ENCODE results near the gene EFCAB6. TPM values are rescaled to one million over a fixed set of nuclear protein-coding genes. Genes with fewer than 3 reads are reported as not detected.

The EFCAB6 gene
- total and polyA plus RNA-seq, 2 donors (not counting 3 experiments of a cell fraction or from before 2014, with no cell fraction given), result 0.07 to 0.31 TPM

DNA sequence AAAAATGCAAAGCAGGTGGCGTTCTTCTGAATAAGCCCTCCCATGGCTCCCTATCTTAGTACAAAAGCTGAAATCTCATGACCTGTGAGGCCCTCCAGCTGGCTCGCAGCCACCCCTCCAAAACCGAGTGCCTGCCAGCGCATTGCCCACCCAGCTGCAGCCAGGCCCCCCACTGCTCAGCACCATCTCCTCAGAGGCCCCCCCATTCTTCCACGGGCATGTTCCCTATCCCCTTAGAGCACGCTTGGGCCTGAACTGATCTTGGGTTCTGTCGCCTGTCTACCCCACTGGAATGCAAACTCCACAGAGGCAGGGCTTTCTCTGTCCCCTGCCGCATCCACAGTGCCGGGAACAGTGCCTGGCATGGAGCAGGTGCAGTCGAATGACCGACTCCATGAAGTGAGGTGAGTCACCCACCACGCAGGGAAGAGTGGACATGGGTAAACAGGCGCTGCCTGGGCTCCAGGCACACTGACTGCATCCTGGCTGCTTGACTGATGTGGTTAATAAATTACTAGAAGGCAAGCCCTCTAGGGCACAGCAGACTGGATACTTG lies 11.3 kb upstream of the EFCAB6 start:
- H2AFZ ChIP-seq (ENCODE audit: low read depth, low read length), result no peak overlapping the region
- no peak overlapping the region for H3K4me2 ChIP-seq (ENCODE audit: insufficient read depth, low read length)
- no peak for DNase-seq (ENCODE audit: low read depth, low spot score)
- no peak overlapping the region for H3K4me3 ChIP-seq (replicated peaks in 1 of 3; ENCODE audit: insufficient read depth in 1 of 3, low read depth in 1 of 3, low read length in 3 of 3)
- BruUV-seq (replicated peaks), result no TSS peak
- H4K20me1 ChIP-seq (replicated peaks; ENCODE audit: control insufficient read depth, extremely low read depth, insufficient read depth, low read length), result no peaks in the 10 kb centered on the region
- H3K9me1 ChIP-seq (replicated peaks; ENCODE audit: control insufficient read depth, extremely low read depth, insufficient read depth, low read length), result no peaks in the 10 kb centered on the region
- POLR2A ChIA-PET, result no interaction called here
- H3K9me3 ChIP-seq (replicated peaks; ENCODE audit: control insufficient read depth, insufficient read depth, low read length), result no peaks in the 10 kb centered on the region
- TF ChIP-seq JUN (IDR thresholded peaks at IDR 0.05; ENCODE audit: borderline replicate concordance, insufficient read depth, insufficient read length, low read depth) (no peak), GATA2 (IDR thresholded peaks at IDR 0.05; ENCODE audit: insufficient read depth, insufficient read length, low read depth, low read length) (no peak), EZH2 (IDR thresholded peaks at IDR 0.05; ENCODE audit: borderline replicate concordance, low read depth, low read length, severe bottlenecking) (no peak), POLR2A (IDR thresholded peaks at IDR 0.05; ENCODE audit: low read depth, low read length) (no peak), POLR2AphosphoS5 (IDR thresholded peaks at IDR 0.05; ENCODE audit: insufficient read depth, low read depth, low read length) (no peak), FOS (IDR thresholded peaks at IDR 0.05; ENCODE audit: borderline replicate concordance, insufficient read depth, low read length) (no peak), MYC (IDR thresholded peaks at IDR 0.05; ENCODE audit: low read depth, low read length) (no peak)
- TF ChIP-seq, protein P1, sequence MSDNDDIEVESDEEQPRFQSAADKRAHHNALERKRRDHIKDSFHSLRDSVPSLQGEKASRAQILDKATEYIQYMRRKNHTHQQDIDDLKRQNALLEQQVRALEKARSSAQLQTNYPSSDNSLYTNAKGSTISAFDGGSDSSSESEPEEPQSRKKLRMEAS (IDR thresholded peaks at IDR 0.05; ENCODE audit: insufficient read depth, insufficient read length), result no peak
- TF ChIP-seq, protein P2, sequence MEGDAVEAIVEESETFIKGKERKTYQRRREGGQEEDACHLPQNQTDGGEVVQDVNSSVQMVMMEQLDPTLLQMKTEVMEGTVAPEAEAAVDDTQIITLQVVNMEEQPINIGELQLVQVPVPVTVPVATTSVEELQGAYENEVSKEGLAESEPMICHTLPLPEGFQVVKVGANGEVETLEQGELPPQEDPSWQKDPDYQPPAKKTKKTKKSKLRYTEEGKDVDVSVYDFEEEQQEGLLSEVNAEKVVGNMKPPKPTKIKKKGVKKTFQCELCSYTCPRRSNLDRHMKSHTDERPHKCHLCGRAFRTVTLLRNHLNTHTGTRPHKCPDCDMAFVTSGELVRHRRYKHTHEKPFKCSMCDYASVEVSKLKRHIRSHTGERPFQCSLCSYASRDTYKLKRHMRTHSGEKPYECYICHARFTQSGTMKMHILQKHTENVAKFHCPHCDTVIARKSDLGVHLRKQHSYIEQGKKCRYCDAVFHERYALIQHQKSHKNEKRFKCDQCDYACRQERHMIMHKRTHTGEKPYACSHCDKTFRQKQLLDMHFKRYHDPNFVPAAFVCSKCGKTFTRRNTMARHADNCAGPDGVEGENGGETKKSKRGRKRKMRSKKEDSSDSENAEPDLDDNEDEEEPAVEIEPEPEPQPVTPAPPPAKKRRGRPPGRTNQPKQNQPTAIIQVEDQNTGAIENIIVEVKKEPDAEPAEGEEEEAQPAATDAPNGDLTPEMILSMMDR (IDR thresholded peaks at IDR 0.05; ENCODE audit: extremely low read depth in 1 of 2, insufficient read depth in 1 of 2, low read depth in 1 of 2, low read length in 2 of 2), result no peak
- FAIRE-seq, result no peak
- no peak overlapping the region for H3K9ac ChIP-seq (replicated peaks; ENCODE audit: extremely low read depth, insufficient read depth, low read length)
- CTCF ChIA-PET, result no interaction called here
- no peak overlapping the region for H3K27ac ChIP-seq (ENCODE audit: insufficient read depth, low read depth, low read length)
- no peaks in the 10 kb centered on the region for H3K27me3 ChIP-seq (ENCODE audit: control insufficient read depth in 2 of 2, insufficient read depth in 2 of 2, low read length in 2 of 2)
- dilution Hi-C loops (cut with MboI; ENCODE audit: extremely low pct_ligation_motif_present, low sequenced_read_pairs) (no loop called here), intact Hi-C loops (cut with micrococcal nuclease) (no loop called here)
- H3K4me1 ChIP-seq (ENCODE audit: control insufficient read depth, extremely low read depth, insufficient read depth, low read length), result no peaks in the 10 kb centered on the region
- H3K79me2 ChIP-seq (ENCODE audit: control insufficient read depth, insufficient read depth, low read length), result no peaks in the 10 kb centered on the region
- H3K36me3 ChIP-seq (ENCODE audit: control insufficient read depth in 2 of 2, extremely low read depth in 1 of 2, insufficient read depth in 2 of 2, low read length in 2 of 2), result no peaks in the 10 kb centered on the region

All from endothelial cell of umbilical vein (primary cell).